Cardiac fibroblast (primary cell): ENCODE measurements around the gene TMEM135.

ENCODE experiments used
- DNase-seq, 2 donors: peaks; one replicate each; pipeline versions ENCODE4 v3.0.0 to v3.0.0-alpha.2; 2010; ENCODE audit warnings: low read depth in 2 of 2
- H3K4me3 ChIP-seq, 2 donors: replicated peaks in 1 of 2; 1 replicate in 1 of 2; 2 replicates in 1 of 2; pipeline ENCODE4 v1.5.1; 2011; ENCODE audit warnings: low read depth in 2 of 2, low read length in 2 of 2, mild to moderate bottlenecking in 2 of 2, moderate library complexity in 1 of 2
- CTCF ChIP-seq: IDR thresholded peaks from one replicate; pipeline ENCODE4 v1.5.1; 2011; ENCODE audit warnings: low read depth, mild to moderate bottlenecking, low read length, inconsistent platforms

Gene TMEM135

DNA sequence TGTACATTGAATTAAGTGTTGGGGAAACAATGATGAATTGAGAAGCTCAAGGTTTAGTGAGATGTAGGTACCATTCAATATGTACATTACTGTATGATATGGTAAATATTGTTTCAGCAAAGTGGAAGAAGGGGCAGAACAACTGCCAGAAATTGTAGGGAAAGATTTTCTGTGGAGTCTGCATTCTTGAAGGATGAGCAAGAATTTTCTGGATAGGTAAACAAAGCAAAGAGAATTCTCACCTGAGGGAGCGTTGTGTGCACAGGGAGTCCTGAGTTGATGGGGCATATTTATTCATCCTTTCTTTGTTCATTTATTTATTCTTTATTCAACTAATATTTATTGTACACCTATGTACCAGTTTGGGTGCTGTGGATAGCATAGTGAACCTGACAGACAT lies 83.2 kb downstream of the TMEM135 start:
- DNase-seq = no peak
- H3K4me3 ChIP-seq = no peak overlapping the region
- no peak for TF ChIP-seq CTCF

GRCh38 chr11:87122852-87123251 lies 85.1 kb downstream of the TMEM135 start:
- no peak for TF ChIP-seq CTCF
- DNase-seq = no peak
- no peak overlapping the region for H3K4me3 ChIP-seq

DNA sequence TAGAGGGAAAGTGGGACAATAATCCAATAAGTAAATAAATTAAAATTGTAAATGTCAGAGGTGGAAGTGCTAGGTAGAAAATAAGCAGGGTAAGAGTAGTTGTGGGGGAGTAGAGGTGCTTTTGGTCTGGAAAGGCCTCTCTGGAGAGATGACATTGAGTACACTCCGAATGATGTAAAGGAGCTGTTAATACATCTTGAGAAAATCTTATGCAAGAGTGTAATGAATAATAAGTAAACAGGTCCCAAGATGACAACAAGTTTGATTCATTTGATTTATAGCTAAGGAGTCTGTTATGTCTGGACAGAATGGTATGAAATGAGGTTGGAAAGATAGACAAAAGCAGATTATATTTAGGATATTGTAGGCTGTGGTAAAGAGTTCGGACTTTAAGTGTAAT lies 87.5 kb downstream of the TMEM135 start:
- peak in 1 of 2 donors; percentile 37 for DNase-seq
- no peak for TF ChIP-seq CTCF
- H3K4me3 ChIP-seq = no peak overlapping the region

GRCh38 chr11:87127101-87127500 lies 89.4 kb downstream of the TMEM135 start:
- TF ChIP-seq CTCF = no peak
- DNase-seq = no peak

GRCh38 chr11:87128372-87128771 lies 90.6 kb downstream of the TMEM135 start:
- DNase-seq = no peak
- no peak for TF ChIP-seq CTCF

More at GRCh38 chr11:87127101-87127500, 89.4 kb downstream of the TMEM135 start:
- no peak overlapping the region for H3K4me3 ChIP-seq

DNA sequence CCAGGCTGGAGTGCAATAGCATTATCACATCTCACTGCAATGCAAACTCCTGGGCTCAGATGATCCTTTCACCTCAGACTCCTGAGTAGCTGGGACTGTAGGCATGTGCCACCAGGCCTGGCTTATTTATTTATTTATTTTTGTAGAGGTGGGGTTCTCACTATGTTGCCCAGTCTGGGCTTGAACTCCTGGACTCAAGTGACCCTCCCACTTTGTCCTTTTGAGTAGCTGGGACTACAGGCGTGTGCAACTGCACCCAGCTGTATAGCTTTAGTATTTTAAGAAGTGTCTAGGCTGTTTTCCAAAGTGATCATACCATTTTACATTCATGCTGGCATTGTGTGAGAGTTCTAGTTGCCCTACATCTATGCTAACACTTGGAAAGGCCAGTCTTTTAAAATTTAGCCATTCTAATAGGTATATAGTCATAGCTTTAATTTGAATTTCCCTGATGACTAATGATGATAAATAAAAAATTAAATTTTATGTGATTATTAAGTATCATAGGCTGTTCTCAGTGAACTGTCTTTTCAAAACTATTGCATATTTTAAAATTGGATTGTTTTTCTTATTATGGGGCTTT lies 96.9 kb downstream of the TMEM135 start:
- no peak overlapping the region for H3K4me3 ChIP-seq
- TF ChIP-seq CTCF = no peak
- no peak for DNase-seq

More at GRCh38 chr11:87128372-87128771, 90.6 kb downstream of the TMEM135 start:
- no peak overlapping the region for H3K4me3 ChIP-seq

GRCh38 chr11:87136236-87136635 lies 98.5 kb downstream of the TMEM135 start:
- no peak for TF ChIP-seq CTCF
- H3K4me3 ChIP-seq = no peak overlapping the region
- DNase-seq = no peak
